ENCODE results near the gene SULT2B1. TPM values are rescaled to one million over a fixed set of nuclear protein-coding genes. Genes with fewer than 3 reads are reported as not detected.

SULT2B1 gene
- not detected in 2 replicates for total RNA-seq

DNA sequence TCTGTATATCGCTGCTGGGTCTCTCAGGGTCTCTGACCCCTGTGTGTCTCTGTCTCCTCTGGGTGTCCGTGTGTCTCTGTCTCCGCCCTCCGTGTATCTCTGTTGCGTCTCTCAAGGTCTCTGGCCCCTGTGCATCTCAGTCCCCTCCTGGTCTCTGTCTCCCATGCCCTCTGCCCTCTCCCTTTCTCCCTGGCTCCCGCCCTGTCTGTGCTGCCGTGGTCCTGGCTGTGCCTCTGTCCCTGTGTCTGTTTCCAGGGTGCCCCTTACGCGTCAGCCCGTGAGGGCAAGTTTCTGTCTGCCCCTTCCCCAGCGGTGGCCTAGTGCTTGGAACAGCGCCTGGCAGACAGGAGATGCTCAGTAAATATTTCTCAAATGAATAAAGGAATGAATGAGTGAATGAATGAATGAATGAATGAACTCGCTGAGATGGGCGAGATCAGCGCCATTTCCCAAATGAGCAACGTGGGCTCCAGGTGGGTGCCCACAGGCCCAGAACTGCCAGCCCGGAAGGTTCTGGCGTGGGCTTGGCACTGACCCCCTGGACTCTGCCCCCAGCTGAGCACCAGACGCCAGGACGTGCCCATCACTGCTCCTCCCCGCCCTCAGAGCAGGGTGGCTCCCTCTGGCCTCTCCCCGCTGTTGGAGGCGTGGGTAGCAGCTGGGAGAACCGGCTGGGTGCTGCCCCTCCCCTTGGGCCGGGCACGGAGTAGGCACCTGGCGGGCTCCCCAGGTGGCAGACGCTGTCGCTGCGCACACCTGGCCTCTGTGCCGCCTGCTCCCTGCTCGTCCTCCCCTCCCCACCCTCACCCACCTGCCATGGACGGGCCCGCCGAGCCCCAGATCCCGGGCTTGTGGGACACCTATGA is at the start of gene SULT2B1:
TSS of gene SULT2B1 (plus strand) at position 736 of the 866 bp plus-strand sequence. CDS start at position 817, 81 bp downstream.

DNA sequence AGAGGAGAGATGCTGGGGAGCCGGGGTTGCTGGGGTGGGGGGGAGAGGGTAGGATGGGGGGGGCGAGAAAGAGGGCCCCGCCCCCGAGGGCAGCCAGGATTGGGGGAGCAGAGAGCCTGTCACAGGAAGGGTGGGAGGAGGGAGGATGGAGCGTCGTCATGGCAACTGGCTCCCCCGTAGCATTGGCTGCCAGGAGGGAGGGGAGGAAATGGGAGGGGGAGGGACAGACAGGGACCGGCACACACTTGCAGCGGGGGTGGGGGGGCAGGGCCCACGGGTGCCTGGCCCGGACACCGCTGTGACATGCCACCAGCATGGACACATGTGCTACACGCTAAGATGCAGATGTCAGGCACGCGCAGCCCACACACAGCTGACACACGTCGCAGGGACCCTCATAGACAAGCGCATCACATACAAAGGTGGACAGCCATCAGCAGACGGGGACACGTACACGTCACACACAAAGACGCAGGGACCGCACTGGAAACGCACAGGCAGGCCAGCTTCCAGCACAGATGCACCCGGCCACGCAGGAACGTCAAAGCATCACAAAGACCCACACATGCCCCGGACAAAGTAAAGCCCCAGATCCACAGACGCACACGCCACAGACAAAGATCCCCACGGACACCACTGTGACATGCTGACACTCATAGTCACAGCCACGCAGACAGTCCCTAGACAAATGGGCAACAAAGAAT is 40.0 kb upstream of the SULT2B1 start, which contains the start of gene LMTK3:
TSS of gene LMTK3 (minus strand) at position 36 of the 704 bp plus-strand sequence. CDS start 259 bp downstream, outside the sequence.

DNA sequence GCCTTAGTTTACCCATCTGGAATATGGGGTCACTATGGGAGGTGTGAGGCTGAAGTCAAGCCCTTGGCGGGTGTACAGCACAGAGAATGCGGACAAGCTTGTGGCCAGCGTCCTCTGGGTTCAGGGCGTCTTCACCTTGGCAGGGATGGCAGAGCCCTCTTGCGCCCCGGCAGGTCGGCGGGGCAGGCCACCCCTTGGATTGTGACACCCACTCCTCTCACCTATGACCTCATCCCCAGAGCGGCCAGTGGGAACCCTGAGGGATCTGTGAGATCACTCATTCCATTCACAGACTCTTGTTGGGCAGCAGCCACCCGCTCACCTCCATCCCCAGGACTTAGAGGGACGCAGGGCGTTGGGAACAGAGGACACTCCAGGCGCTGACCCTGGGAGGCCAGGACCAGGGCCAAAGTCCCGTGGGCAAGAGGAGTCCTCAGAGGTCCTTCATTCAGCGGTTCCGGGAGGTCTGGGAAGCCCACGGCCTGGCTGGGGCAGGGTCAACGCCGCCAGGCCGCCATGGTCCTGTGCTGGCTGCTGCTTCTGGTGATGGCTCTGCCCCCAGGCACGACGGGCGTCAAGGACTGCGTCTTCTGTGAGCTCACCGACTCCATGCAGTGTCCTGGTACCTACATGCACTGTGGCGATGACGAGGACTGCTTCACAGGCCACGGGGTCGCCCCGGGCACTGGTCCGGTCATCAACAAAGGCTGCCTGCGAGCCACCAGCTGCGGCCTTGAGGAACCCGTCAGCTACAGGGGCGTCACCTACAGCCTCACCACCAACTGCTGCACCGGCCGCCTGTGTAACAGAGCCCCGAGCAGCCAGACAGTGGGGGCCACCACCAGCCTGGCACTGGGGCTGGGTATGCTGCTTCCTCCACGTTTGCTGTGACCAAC is 54.7 kb downstream of the SULT2B1 start, which contains the start of gene SPACA4:
TSS of gene SPACA4 (plus strand) at position 280 of the 896 bp plus-strand sequence. CDS start at position 517, 237 bp downstream.

DNA sequence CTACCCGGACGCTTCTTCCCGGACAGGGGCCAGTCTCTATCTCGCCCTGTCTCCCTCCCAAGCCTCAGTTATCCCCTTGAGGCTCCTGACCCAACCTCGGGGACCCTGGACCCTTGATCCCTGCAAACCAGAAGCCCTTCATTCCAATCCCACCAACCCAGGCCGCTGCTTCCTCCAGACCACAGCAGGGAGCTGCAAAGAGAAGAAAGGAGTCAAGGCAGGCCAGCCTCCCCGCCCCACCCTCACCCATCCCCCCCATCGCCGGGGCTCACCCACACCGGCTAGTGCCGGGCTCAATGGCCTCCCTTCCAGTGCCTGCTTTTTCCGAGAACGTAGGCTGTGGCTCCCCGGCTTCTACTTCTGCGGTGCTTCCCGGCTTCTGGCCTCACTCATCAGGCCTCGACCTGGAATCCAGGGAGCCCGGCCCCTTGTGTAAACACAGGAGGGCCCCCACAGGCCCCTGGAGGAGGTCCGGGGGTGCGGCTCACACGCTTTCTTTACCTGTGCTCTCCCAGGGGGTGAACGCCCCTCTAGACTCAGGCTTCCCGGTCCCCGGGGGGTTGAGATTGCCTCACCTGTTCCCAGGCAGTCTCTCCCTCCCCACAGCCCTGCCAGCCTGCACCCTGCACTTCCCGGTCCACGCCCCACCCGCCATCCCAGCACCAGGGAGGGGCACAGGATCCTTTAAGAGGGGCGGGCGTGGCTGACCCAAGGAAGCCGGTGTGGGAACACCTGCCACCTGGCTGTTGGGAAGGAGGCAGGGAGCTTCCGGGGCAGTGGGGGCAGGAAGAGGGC is 62.7 kb downstream of the SULT2B1 start, which contains the start of gene FAM83E:
TSS of gene FAM83E (minus strand) at position 641 of the 795 bp plus-strand sequence. CDS start 1,704 bp downstream, outside the sequence.

DNA sequence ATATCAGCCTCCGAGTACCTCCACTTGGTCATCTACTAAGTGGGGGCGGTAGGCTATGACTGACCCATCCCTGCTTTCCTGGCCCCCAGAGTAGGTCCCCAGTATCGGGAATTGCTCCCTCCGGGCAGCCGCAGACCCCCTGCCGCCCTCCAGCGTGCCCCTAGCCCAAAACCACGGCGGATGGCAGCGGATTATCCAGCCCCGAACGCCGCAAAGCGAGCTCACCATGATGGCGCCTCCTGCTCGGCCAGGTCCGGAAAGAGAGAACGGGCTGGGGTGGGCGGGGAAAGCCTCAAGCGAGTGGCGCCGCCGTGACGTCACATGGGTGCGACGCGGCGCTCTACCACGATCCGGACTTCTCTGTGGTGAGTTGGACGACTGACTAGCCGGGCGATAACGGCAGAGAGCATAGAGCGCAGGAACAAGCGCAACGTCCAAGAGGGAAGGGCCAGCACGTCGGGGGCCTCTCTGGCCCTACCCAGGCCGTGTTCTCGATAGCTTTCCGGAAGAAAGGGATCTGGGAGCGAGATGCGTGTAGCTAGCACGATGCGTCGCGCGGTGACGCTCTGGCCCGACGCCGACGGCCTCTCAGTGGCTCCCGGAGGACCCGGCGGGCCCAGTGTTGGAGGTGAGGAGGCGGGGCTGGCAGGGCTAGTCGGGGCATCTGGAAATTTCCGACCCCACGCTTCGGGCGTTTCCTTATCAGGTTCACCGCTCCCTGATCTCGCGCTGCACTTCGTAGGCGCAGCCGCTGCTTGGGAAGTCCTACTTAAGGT is 67.1 kb downstream of the SULT2B1 start, which contains the start of the genes RPL18 and SPHK2:
TSS of gene RPL18 (minus strand) at position 263 of the 776 bp plus-strand sequence. CDS start at position 228, 35 bp downstream.
TSS of gene SPHK2 (plus strand) at position 591 of the 776 bp plus-strand sequence. CDS start 1,009 bp downstream, outside the sequence.

DNA sequence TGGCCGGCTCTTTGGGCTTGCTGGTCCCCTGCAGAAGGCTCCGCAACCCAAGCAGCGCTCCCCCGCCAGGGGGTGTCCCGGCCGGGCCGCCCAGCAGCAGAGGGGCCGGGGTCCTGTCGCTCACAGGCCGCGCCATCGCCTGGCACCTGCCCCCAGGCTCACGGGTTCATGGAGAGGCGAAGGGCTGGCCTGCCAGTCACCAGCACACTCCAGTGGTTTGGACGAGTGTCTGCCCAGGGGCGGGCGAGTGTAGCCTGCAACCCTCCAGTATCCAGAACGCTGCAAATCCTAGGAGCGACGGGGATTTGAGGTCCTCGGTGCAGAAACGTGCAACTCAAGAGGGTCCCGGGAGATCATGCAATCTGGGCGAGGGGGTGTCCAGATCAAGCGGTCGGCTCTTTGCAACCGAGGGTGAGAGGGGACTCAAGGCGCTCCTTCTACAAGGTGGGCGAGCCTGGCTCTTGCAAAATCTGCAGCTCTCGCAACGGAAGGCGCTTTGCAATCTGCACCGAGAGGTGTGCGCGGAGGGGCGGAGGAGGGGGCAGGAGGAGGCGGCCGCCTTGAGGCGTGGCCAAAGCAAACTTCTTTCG is 85.0 kb downstream of the SULT2B1 start, which contains the start of gene DBP:
TSS of gene DBP (minus strand) at position 521 of the 590 bp plus-strand sequence. CDS start at position 136, 385 bp downstream.

DNA sequence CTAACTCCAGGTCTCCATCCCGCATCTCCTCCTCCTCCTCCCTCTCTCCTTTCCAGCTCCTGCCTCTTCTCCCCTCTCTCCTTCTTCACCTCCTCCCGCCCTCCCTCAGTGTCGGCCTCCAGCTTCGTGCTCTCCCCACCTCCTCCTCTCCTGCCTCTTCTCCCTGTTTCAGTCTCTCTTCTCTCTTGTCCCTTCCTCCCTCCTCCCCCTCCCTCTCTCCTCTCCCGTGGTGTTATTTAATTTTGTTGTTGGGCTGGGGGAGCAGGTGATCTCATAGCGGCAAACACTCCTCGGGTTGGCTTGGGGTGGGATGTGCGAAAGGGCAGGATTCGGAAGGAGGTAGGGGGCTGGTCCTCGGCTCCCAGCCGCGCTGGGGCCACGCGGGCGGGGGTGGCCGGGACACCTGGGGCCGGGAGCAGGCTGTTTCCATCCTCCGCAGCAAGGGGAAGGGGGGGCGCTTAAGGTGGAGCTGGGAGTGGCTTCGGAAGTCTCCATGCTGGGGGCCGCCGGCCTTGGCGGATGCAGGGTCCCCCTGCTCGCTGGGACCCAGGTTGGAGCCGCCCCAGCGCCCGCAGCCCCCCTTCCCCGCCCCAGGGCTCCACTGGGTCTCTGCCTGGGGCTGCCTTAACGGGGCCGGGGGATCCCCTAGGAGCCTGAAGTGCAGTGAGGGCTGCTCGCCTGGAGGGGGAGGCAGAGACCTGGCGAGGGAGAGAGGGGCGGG is 94.2 kb downstream of the SULT2B1 start, which contains the start of gene CA11:
TSS of gene CA11 (minus strand) at position 187 of the 721 bp plus-strand sequence. CDS start 555 bp downstream, outside the sequence.

Other genes with a start within 250 kb of the SULT2B1 start
- 162 and 262 TPM in 2 replicates for gene EMP3, start 226.6 kb upstream of the SULT2B1 start, total RNA-seq
- gene TMEM143, start 188.2 kb upstream of the SULT2B1 start, total RNA-seq: 2.9 and 8.3 TPM in 2 replicates
- gene SYNGR4, start 187.8 kb upstream of the SULT2B1 start, total RNA-seq: not detected in 2 replicates
- 197 and 217 TPM in 2 replicates for gene KDELR1, start 160.6 kb upstream of the SULT2B1 start, total RNA-seq
- 0.35 TPM in 1 of 2 replicates, not detected in the other for gene GRIN2D, start 158.5 kb upstream of the SULT2B1 start, total RNA-seq
- gene GRWD1, start 106.2 kb upstream of the SULT2B1 start, total RNA-seq: 30.3 and 39.0 TPM in 2 replicates
- gene KCNJ14, start 96.6 kb upstream of the SULT2B1 start, total RNA-seq: under 0.01 and 0.35 TPM in 2 replicates
- gene CYTH2, start 82.8 kb upstream of the SULT2B1 start, total RNA-seq: 22.7 and 38.3 TPM in 2 replicates
- gene LMTK3, start 40.3 kb upstream of the SULT2B1 start, total RNA-seq: not detected in 2 replicates
- gene SPACA4, start 54.6 kb downstream of the SULT2B1 start, total RNA-seq: not detected in 2 replicates
- not detected in 2 replicates for gene FAM83E, start 62.9 kb downstream of the SULT2B1 start, total RNA-seq
- 2,698 and 2,777 TPM in 2 replicates for gene RPL18, start 67.0 kb downstream of the SULT2B1 start, total RNA-seq
- 11.0 and 14.4 TPM in 2 replicates for gene SPHK2, start 67.3 kb downstream of the SULT2B1 start, total RNA-seq
- gene DBP, start 85.2 kb downstream of the SULT2B1 start, total RNA-seq: 5.5 and 9.5 TPM in 2 replicates
- gene CA11, start 94.0 kb downstream of the SULT2B1 start, total RNA-seq: 1.2 TPM in 1 of 2 replicates, not detected in the other
- gene NTN5, start 120.8 kb downstream of the SULT2B1 start, total RNA-seq: not detected in 2 replicates
- not detected in 2 replicates for gene FUT2, start 143.8 kb downstream of the SULT2B1 start, total RNA-seq
- gene MAMSTR, start 167.6 kb downstream of the SULT2B1 start, total RNA-seq: 2.7 and 4.9 TPM in 2 replicates
- gene RASIP1, start 188.4 kb downstream of the SULT2B1 start, total RNA-seq: 4.1 and 6.3 TPM in 2 replicates
- gene IZUMO1, start 194.7 kb downstream of the SULT2B1 start, total RNA-seq: not detected in 2 replicates
- under 0.01 and 0.86 TPM in 2 replicates for gene FUT1, start 200.5 kb downstream of the SULT2B1 start, total RNA-seq
- not detected in 2 replicates for gene FGF21, start 203.4 kb downstream of the SULT2B1 start, total RNA-seq

All from myometrial cell (primary cell).